Left renal cortex interstitium (tissue), 4 donors: ENCODE results near the gene FOXL1. TPM values are rescaled to one million over a fixed set of nuclear protein-coding genes. Genes with fewer than 3 reads are reported as not detected.

Experiments used
- DNase-seq, 4 donors: peaks; one replicate each; pipeline ENCODE4 v3.0.0-alpha.2; 2013; ENCODE audit warnings: low read depth in 4 of 4, low spot score in 2 of 4, missing footprints in 1 of 4
- polyA plus RNA-seq, 4 donors: library from polyadenylated mRNA; unstranded; fragments of 120-200 nt; gene quantifications; one replicate each; pipeline ENCODE4 v1.2.1, GENCODE V29; 2013; ENCODE audit not compliant: insufficient read length in 4 of 4

Gene FOXL1
- polyA plus RNA-seq, 4 donors = 13.5 to 24.2 (median 19.0) TPM

DNA sequence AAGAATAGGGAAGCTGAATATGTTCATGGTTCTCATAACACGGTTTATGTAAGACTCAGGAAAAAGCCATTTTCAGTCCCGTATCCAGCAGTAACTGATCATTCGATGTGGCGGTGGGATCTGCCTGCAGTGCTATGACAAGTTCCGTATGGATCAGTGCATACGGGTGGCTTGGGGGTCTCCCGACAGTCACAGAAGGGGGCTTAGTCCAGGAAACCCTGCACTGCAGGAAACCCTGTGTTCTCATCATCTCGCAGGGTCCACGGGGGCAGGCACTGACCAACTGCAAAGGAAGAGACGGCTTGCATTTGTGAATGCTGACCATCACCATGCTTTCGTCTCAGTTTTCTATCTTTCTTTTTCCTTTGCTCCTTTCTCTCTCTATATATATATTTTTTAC lies 31.1 kb upstream of the FOXL1 start:
- no peak for DNase-seq

- no peak for DNase-seq
These were observed 29.1 kb upstream of the FOXL1 start for GRCh38 chr16:86549076-86549892.

GRCh38 chr16:86549893-86550190 lies 28.5 kb upstream of the FOXL1 start:
- no peak for DNase-seq

GRCh38 chr16:86550281-86550680 lies 28.1 kb upstream of the FOXL1 start:
- DNase-seq = no peak

DNA sequence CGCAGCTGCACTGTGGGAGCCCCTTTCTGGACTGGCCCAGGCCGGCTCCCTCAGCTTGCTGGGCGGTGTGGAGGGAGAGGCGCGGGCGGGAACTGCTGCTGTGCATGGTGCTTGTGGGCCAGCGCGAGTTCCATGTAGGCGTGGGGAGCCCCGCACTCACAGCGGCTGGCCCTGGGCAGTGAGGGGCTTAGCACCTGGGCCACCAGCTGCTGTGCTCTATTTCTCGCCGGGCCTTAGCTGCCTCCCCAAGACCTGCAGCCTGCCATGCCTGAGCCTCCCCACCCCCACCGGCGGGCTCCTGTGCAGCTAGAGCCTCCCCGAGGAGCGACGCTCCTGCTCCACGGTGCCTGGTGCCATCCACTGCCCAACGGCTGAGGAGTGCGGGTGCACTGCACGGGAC lies 25.0 kb upstream of the FOXL1 start:
- DNase-seq = no peak

DNA sequence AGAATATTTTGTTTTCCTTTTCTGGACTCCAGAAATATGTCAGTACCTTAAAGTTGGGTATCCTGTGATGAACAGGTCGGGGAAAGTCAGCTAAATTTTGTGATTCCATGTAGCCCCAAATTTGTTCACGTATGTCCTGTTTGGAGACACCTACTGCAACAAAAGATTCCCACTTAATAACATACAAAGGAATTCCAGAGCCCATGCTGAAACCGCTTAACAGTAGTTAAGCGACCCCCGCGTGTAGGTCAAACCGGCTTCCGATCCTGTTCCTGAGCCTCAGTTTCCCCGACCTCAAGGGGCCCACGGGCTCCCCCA lies 23.8 kb upstream of the FOXL1 start:
- peak in 2 of 4 donors; percentile 4 to 6 for DNase-seq

DNA sequence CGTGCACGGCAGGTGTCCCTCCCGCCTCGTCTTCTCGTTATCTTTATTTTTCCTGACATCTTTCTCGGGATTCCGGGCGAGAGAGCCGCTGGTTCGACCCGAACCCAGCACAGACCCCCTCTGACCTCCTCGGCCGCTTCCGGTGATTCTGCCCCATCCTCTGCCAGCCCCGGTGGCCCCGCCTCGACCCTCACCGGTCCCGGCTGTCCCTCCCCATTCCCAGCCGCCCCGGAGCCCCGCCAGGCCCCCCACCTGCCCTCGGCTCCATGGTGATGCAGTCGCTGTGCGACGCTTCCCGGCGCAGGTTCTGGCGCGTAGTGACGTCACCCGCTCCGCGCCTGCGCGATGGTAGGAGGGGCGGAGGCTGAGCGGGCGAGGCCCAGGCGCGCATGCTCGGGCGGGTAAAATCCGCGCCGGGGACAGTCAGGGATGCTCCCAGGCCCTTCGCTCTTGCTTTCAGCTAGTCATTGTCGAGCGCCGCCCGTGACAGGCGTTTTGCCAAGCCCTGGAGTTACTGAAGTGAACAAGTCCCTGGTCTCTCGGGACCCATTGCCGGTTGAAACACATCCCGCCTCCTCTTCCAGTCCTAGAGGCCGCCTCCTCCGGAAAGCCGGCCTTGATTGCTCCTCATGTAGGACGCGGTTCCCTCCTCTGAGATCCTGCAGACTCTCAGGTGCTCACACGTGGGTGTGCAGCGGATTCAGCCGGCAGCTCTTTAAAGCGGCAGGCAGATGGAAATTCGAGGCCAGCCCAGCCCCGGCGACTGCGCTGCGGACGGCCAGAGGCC lies 23.2 kb upstream of the FOXL1 start, which contains the start of gene MTHFSD:
TSS of gene MTHFSD (minus strand) at position 319 of the 787 bp plus-strand sequence. CDS start at position 268, 51 bp downstream.
- DNase-seq = peak in 3 of 4 donors; percentile 17 to 90 (median 87)

GRCh38 chr16:86555704-86556075 lies 22.7 kb upstream of the FOXL1 start:
- DNase-seq = no peak

GRCh38 chr16:86556576-86556975 lies 21.8 kb upstream of the FOXL1 start:
- DNase-seq = no peak

GRCh38 chr16:86557587-86557986 lies 20.8 kb upstream of the FOXL1 start:
- DNase-seq = no peak

- DNase-seq = no peak
These were observed 19.8 kb upstream of the FOXL1 start for GRCh38 chr16:86558355-86559193.

DNA sequence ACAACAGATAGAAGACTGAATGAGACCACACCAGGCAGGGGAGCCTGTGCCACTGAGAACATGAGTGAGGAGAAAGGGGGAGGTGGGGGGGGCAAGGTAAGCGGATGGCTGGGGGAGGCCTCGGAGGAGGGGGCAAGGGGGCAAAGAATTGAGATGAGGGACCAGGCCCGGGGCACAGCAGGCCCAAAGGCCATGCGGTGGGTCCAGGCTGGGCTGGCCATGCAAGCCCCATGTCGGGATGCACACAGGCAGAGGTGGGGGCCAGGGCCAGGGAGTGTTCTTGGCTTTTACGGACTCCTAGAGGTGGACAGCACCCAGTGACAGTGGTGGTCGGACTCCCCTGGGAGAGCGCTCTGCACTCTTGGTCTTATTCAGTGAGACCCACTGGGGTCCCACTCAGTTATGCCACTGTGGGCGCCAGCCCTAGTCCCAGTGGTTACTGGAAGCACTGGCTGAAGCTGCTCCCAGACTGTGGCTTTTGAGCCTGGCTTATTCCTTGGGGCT lies 18.5 kb upstream of the FOXL1 start:
- DNase-seq = no peak

GRCh38 chr16:86562356-86562755 lies 16.0 kb upstream of the FOXL1 start:
- no peak for DNase-seq

GRCh38 chr16:86563469-86564345 lies 14.6 kb upstream of the FOXL1 start:
- DNase-seq = peak in 2 of 4 donors; percentile 85 to 92

GRCh38 chr16:86565181-86565631 lies 13.1 kb upstream of the FOXL1 start:
- DNase-seq = no peak

GRCh38 chr16:86565644-86566511 lies 12.5 kb upstream of the FOXL1 start:
- no peak for DNase-seq

GRCh38 chr16:86566601-86566965 lies 11.8 kb upstream of the FOXL1 start, which contains the start of gene FOXC2:
FOXC2 (plus strand) TSS chr16:86566829; CDS start chr16:86567336, 507 bp downstream.
- peak in 3 of 4 donors; percentile 93 to 95 (median 93) for DNase-seq

DNA sequence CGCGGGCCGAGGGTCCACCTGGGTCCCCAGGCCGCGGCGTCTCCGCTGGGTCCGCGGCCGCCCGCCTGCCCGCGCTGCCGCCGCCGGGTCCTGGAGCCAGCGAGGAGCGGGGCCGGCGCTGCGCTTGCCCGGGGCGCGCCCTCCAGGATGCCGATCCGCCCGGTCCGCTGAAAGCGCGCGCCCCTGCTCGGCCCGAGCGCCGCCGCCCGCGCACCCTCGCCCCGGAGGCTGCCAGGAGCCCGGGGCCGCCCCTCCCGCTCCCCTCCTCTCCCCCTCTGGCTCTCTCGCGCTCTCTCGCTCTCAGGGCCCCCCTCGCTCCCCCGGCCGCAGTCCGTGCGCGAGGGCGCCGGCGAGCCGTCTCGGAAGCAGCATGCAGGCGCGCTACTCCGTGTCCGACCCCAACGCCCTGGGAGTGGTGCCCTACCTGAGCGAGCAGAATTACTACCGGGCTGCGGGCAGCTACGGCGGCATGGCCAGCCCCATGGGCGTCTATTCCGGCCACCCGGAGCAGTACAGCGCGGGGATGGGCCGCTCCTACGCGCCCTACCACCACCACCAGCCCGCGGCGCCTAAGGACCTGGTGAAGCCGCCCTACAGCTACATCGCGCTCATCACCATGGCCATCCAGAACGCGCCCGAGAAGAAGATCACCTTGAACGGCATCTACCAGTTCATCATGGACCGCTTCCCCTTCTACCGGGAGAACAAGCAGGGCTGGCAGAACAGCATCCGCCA lies 11.2 kb upstream of the FOXL1 start:
- DNase-seq = no peak
